Measurements from ENCODE around the gene AP5Z1.

The AP5Z1 gene

DNA sequence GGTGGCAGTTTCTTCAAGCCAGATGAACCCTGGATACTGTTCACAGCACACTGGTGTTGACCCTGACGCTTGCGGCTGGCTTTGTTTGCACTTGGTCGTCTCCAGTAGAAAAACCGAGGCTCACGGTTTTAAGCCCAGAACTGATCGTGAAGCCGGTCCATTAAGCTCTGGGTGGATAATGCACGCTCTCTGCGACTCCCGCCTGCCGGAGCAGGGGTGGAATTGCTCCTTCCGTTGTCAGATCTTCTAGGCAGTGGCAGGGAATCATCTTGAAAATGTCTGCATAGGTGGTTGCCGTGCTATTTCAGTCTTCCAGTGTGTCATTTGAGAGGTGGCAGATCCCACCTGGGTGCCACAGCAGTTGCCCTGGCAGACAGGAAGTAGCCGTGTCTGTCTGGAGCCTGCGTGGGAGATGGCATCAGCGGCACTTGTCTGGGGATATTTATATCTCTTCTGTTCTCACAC, 35.9 kb upstream of the AP5Z1 start:
- no peak overlapping the region for H3K27ac ChIP-seq
- TF ChIP-seq ZFX (IDR thresholded peaks at IDR 0.05; ENCODE audit: borderline replicate concordance) = no peak
- TF ChIP-seq CTCF (IDR thresholded peaks at IDR 0.05) = no peak

DNA sequence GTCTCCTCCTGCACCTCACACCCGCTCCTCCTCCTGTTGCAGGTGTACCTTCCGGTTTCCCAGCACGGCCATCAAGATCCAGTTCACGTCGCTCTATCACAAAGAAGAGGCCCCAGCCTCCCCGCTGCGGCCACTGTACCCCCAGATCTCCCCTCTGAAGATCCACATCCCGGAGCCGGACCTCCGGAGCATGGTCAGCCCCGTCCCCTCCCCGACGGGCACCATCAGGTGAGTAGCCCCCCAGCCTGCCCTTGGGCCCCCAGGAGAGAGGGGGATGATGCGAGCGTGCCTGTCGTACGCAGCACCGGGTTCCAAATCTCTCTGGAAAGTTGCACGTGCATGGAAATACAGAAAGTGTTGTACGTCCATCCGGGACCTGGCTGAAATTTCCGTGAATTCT, 34.6 kb upstream of the AP5Z1 start:
- no peak overlapping the region for H3K27ac ChIP-seq
- TF ChIP-seq CTCF (IDR thresholded peaks at IDR 0.05) (no peak), ZFX (IDR thresholded peaks at IDR 0.05; ENCODE audit: borderline replicate concordance) (no peak)

- TF ChIP-seq CTCF (IDR thresholded peaks at IDR 0.05) = no peak
- TF ChIP-seq ZFX (IDR thresholded peaks at IDR 0.05; ENCODE audit: borderline replicate concordance) = no peak
These were observed 33.3 kb upstream of the AP5Z1 start for GRCh38 chr7:4742051-4742573.

GRCh38 chr7:4742852-4743251, 32.6 kb upstream of the AP5Z1 start:
- no peak overlapping the region for H3K27ac ChIP-seq
- no peak for TF ChIP-seq CTCF (IDR thresholded peaks at IDR 0.05)
- no peak for TF ChIP-seq ZFX (IDR thresholded peaks at IDR 0.05; ENCODE audit: borderline replicate concordance)

More at GRCh38 chr7:4742051-4742573, 33.3 kb upstream of the AP5Z1 start:
- no peak overlapping the region for H3K27ac ChIP-seq

DNA sequence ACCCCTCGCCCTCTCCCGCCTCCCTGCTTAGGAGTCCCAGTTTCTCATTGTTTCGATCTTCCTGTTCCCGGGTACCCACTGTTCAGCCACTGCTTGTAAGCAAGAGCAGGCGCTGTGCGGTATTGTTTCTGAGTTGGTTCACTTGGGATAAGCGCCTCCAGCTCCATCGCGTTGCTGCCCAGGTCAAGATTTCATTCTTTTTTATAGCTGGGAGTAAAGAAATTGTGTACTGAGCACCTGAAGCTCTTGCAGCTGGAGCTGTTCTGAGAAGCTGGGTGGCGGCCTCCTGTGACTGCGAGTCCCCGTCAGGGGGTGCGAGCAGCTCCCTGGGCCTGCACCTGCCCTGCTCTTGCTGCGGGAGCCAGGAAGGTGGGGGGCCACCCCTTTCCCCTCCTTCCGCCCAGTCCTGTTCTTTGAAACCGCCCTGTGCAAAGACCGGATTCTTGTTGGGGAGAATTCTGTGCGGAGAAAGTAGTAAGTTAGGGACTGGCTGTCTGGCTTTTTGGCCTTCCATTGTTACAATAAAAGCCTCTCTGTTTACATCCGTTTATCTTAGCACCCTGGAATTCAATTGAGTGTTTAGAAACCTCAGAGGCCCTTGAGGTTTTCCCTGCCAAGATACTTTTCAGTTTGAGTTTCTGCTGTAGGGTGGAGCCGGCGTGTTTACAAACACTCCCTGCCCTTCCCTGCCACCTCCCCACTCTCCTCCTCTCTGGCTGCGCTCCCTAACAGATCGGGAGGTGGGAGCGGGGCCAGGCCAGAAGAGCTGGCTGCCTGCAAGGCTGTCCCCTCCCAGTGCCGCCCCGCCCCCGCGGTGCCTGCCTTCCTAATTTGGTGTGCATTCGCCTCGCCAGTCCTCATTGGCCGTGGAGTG, 30.8 kb upstream of the AP5Z1 start:
- TF ChIP-seq ZFX (IDR thresholded peaks at IDR 0.05; ENCODE audit: borderline replicate concordance) (no peak), CTCF (IDR thresholded peaks at IDR 0.05) (no peak)
- H3K27ac ChIP-seq = peak overlapping the region; percentile 74

- peak overlapping the region; percentile 74 for H3K27ac ChIP-seq
- TF ChIP-seq ZFX (IDR thresholded peaks at IDR 0.05; ENCODE audit: borderline replicate concordance) (no peak), CTCF (IDR thresholded peaks at IDR 0.05) (no peak)
These were observed 30.0 kb upstream of the AP5Z1 start for GRCh38 chr7:4745265-4745919.
